HepG2 (cell line): Measurements from ENCODE around the gene SUMO1. TPM values are rescaled to one million over a fixed set of nuclear protein-coding genes. Genes with fewer than 3 reads are reported as not detected.

Experiments used
- CBX5 ChIP-seq: sonication (generic); formaldehyde crosslinking; IDR thresholded peaks from 2 replicates; pipeline ENCODE4 v1.4.0; 2020; ENCODE audit warnings: missing genetic modification reagents, borderline replicate concordance
- IKZF4 ChIP-seq: sonication (generic); formaldehyde crosslinking; IDR thresholded peaks from 2 replicates; pipeline ENCODE4 v1.5.1; 2020; ENCODE audit warnings: borderline replicate concordance, mild to moderate bottlenecking, low read depth, missing genetic modification reagents; ENCODE audit errors: not compliant biosample characterization
- LRRFIP1 ChIP-seq: sonication (generic); formaldehyde crosslinking; conservative IDR thresholded peaks from 2 replicates; pipeline ENCODE4 v1.4.0; 2020; ENCODE audit warnings: missing genetic modification reagents
- MAFK ChIP-seq, 2 experiments: IDR thresholded peaks in 1 of 2; conservative IDR thresholded peaks in 1 of 2; 2 replicates each; pipeline ENCODE4 v1.6.1; 2011; ENCODE audit warnings: improper control_type of control experiment in 2 of 2, low read length in 2 of 2
- MYC ChIP-seq: sonication (generic); formaldehyde crosslinking; IDR thresholded peaks from 2 replicates; pipeline ENCODE4 v1.9.0; 2021; ENCODE audit warnings: missing genetic modification reagents, borderline replicate concordance
- NCOA5 ChIP-seq: sonication (generic); formaldehyde crosslinking; IDR thresholded peaks from 2 replicates; pipeline ENCODE4 v1.4.0; 2020; ENCODE audit warnings: missing genetic modification reagents
- NR1H2 ChIP-seq: sonication (generic); formaldehyde crosslinking; IDR thresholded peaks from 2 replicates; pipeline ENCODE4 v1.8.1; 2022; ENCODE audit warnings: low read depth, missing genetic modification reagents, borderline replicate concordance
- RFXANK ChIP-seq: IDR thresholded peaks from 2 replicates; pipeline ENCODE4 v1.6.1; 2016
- RXRA ChIP-seq: sonication (generic); formaldehyde crosslinking; IDR thresholded peaks from 2 replicates; pipeline ENCODE4 v1.5.1; 2020; ENCODE audit warnings: missing genetic modification reagents
- SALL1 ChIP-seq: sonication (generic); formaldehyde crosslinking; IDR thresholded peaks from 2 replicates; pipeline ENCODE4 v1.8.0; 2022; ENCODE audit warnings: mild to moderate bottlenecking, missing genetic modification reagents
- SMC3 ChIP-seq: IDR thresholded peaks from 2 replicates; pipeline ENCODE4 v1.6.1; 2011; ENCODE audit warnings: low read length, improper control_type of control experiment
- SRF ChIP-seq: IDR thresholded peaks from 2 replicates; pipeline ENCODE4 v1.6.1; 2011; ENCODE audit warnings: mild to moderate bottlenecking, low read depth, low read length, moderate library complexity
- STAG1 ChIP-seq: sonication (generic); formaldehyde crosslinking; IDR thresholded peaks from 2 replicates; pipeline ENCODE4 v1.4.0; 2020; ENCODE audit warnings: missing genetic modification reagents
- TBP ChIP-seq: sonication (generic); formaldehyde crosslinking; IDR thresholded peaks from 2 replicates; pipeline ENCODE4 v1.5.0; 2020; ENCODE audit warnings: missing genetic modification reagents
- ZBTB14 ChIP-seq: sonication (generic); formaldehyde crosslinking; IDR thresholded peaks from 2 replicates; pipeline ENCODE4 v1.4.0; 2020; ENCODE audit warnings: missing genetic modification reagents
- ZNF136 ChIP-seq: sonication (generic); formaldehyde crosslinking; IDR thresholded peaks from 2 replicates; pipeline ENCODE4 v1.8.1; 2022; ENCODE audit warnings: low read depth, mild to moderate bottlenecking, moderate library complexity, missing genetic modification reagents
- ZNF180 ChIP-seq: sonication (generic); formaldehyde crosslinking; IDR thresholded peaks from 2 replicates; pipeline ENCODE4 v1.4.0; 2020; ENCODE audit warnings: low read depth, missing genetic modification reagents, borderline replicate concordance
- ZNF20 ChIP-seq: sonication (generic); formaldehyde crosslinking; IDR thresholded peaks from 2 replicates; pipeline ENCODE4 v1.4.0; 2020; ENCODE audit warnings: mild to moderate bottlenecking, moderate library complexity, missing genetic modification reagents
- ZNF207 ChIP-seq: fragments of 450-650 bp; IDR thresholded peaks from 2 replicates; pipeline ENCODE4 v1.6.1; 2016; ENCODE audit warnings: antibody characterized with exemption, borderline replicate concordance
- ZNF292 ChIP-seq: sonication (generic); formaldehyde crosslinking; IDR thresholded peaks from 2 replicates; pipeline ENCODE4 v1.8.1; 2022; ENCODE audit warnings: mild to moderate bottlenecking, low read depth, missing genetic modification reagents, borderline replicate concordance
- ZNF33A ChIP-seq: sonication (generic); formaldehyde crosslinking; IDR thresholded peaks from 2 replicates; pipeline ENCODE4 v1.5.1; 2020; ENCODE audit warnings: missing genetic modification reagents, mild to moderate bottlenecking, moderate library complexity, borderline replicate concordance
- ZNF556 ChIP-seq: sonication (generic); formaldehyde crosslinking; IDR thresholded peaks from 2 replicates; pipeline ENCODE4 v1.4.0; 2020; ENCODE audit warnings: mild to moderate bottlenecking, missing genetic modification reagents, borderline replicate concordance
- ZNF589 ChIP-seq: sonication (generic); formaldehyde crosslinking; conservative IDR thresholded peaks from 2 replicates; pipeline ENCODE4 v1.8.0; 2022; ENCODE audit warnings: mild to moderate bottlenecking, moderate library complexity, missing genetic modification reagents
- ZNF605 ChIP-seq: sonication (generic); formaldehyde crosslinking; IDR thresholded peaks from 2 replicates; pipeline ENCODE4 v1.8.0; 2022; ENCODE audit warnings: mild to moderate bottlenecking, missing genetic modification reagents
- ZNF615 ChIP-seq: sonication (generic); formaldehyde crosslinking; IDR thresholded peaks from 2 replicates; pipeline ENCODE4 v1.5.0; 2020; ENCODE audit warnings: mild to moderate bottlenecking, missing genetic modification reagents, borderline replicate concordance
- ZNF75D ChIP-seq: sonication (generic); formaldehyde crosslinking; IDR thresholded peaks from 2 replicates; pipeline ENCODE4 v1.8.1; 2023; ENCODE audit warnings: missing genetic modification reagents, mild to moderate bottlenecking, borderline replicate concordance
- ZNF883 ChIP-seq: sonication (generic); formaldehyde crosslinking; IDR thresholded peaks from 2 replicates; pipeline ENCODE4 v1.5.1; 2020; ENCODE audit warnings: mild to moderate bottlenecking, missing genetic modification reagents; ENCODE audit errors: not compliant biosample characterization
- polyA plus RNA-seq, 8 experiments: library from polyadenylated mRNA; depleted of rRNA in 3 of 8; stranded (reverse) in 7 of 8; unstranded in 1 of 8; fragments of >200 nt; fragmentation: Illumina TruSeq in 4 of 8; extraction: Trizol in 4 of 8; gene quantifications; 2 replicates each; pipeline versions ENCODE4 v1.2.1 to v1.2.3, GENCODE V29; 2011 to 2016; ENCODE audit warnings: low read depth in 4 of 8, missing spikeins in 1 of 8, mixed read lengths in 1 of 8; ENCODE audit not compliant: insufficient read depth in 1 of 8
- total RNA-seq, 5 experiments: library from RNA; depleted of rRNA; stranded (reverse); fragments of >200 nt; fragmentation: Illumina TruSeq; extraction: Trizol; gene quantifications; 2 replicates each; pipeline ENCODE4 v1.2.3, GENCODE V29; 2016; ENCODE audit warnings: low read depth in 1 of 5

Gene SUMO1
- total and polyA plus RNA-seq, 2 of the 13 experiments (the other 11 are each of a cell fraction or from before 2014, with no cell fraction given): 101 to 173 TPM

GRCh38 chr2:202265467-202266277 lies 27.3 kb upstream of the SUMO1 start, which contains the start of gene NOP58 (continued):
- peak; percentile 69; the same call in 1 of the 2 replicates for TF ChIP-seq ZNF615 (CRISPR knock-in tag)
- peak; percentile 91 for TF ChIP-seq SALL1 (CRISPR knock-in tag)
- peak; percentile 98 for TF ChIP-seq ZNF605 (CRISPR knock-in tag)
- peak; percentile 87 for TF ChIP-seq ZNF883 (CRISPR knock-in tag)
- peak; percentile 74; the same call in 1 of the 2 replicates for TF ChIP-seq ZNF75D (CRISPR knock-in tag)
- no peak for TF ChIP-seq NR1H2 (CRISPR knock-in tag)
- peak; percentile 70; the same call in 1 of the 2 replicates for TF ChIP-seq CBX5 (CRISPR knock-in tag)
- peak; percentile 79 for TF ChIP-seq RXRA (CRISPR knock-in tag)
- TF ChIP-seq ZNF589: 0 out of 2 replicates have a peak, but pooled peaks have one; percentile 35
- 0 out of 2 replicates have a peak, but pooled peaks have one; percentile 73 for TF ChIP-seq ZNF33A
- TF ChIP-seq ZNF136 (CRISPR knock-in tag): peak; percentile 91
- TF ChIP-seq ZNF207: no peak
- no peak for TF ChIP-seq SRF
- TF ChIP-seq ZNF556: peak; percentile 62; the same call in 1 of the 2 replicates
- TF ChIP-seq RFXANK (CRISPR knock-in tag): peak; percentile 78; the same call in 1 of the 2 replicates
- peak; percentile 99 for TF ChIP-seq MYC
- TF ChIP-seq NCOA5 (CRISPR knock-in tag): no peak
- TF ChIP-seq ZBTB14: no peak
- no peak for TF ChIP-seq IKZF4 (CRISPR knock-in tag)
- no peak for TF ChIP-seq ZNF180
- no peak; the same call in 1 of the 2 replicates for TF ChIP-seq LRRFIP1 (CRISPR knock-in tag)
- no peak for TF ChIP-seq MAFK (conservative IDR thresholded peaks at IDR 0.05 in 1 of 2, IDR thresholded peaks at IDR 0.05 in 1 of 2; ENCODE audit: low read length in 2 of 2)
- no peak for TF ChIP-seq TBP
- TF ChIP-seq ZNF20 (CRISPR knock-in tag): peak; percentile 80; the same call in 1 of the 2 replicates
- 0 out of 2 replicates have a peak, but pooled peaks have one; percentile 38 for TF ChIP-seq ZNF292 (CRISPR knock-in tag)
- 0 out of 2 replicates have a peak, but pooled peaks have one; percentile 5 for TF ChIP-seq SMC3
- TF ChIP-seq STAG1 (CRISPR knock-in tag): no peak
